Measurements from ENCODE around the gene PCDHB7.
A peak's percentile ranks its signal among the peaks of the same experiment; 100 is the strongest.

GRCh38 chr5:141172381-141173204 lies at the start of gene PCDHB7:
- TF ChIP-seq EZH2 (IDR thresholded peaks at IDR 0.05; ENCODE audit: low read depth, unreplicated experiment) (no peak), CTCF (conservative IDR thresholded peaks at IDR 0.05; ENCODE audit: low read depth in 2 of 2) (peak; percentile 77 to 98), POLR2AphosphoS5 (IDR thresholded peaks at IDR 0.05; ENCODE audit: low read depth) (no peak), CREB1 (CRISPR knock-in tag; IDR thresholded peaks at IDR 0.05; ENCODE audit: low read depth) (no peak)
